ENCODE data around the gene NAA25.
"Not testable (repeated sequence)": the region's sequence is repeated elsewhere in the genome, so short reads cannot be mapped to it uniquely, and the experiment has no call there.

Gene NAA25

GRCh38 chr12:112049351-112049750, 59.2 kb downstream of the NAA25 start:
- DNase-seq = no peak

DNA sequence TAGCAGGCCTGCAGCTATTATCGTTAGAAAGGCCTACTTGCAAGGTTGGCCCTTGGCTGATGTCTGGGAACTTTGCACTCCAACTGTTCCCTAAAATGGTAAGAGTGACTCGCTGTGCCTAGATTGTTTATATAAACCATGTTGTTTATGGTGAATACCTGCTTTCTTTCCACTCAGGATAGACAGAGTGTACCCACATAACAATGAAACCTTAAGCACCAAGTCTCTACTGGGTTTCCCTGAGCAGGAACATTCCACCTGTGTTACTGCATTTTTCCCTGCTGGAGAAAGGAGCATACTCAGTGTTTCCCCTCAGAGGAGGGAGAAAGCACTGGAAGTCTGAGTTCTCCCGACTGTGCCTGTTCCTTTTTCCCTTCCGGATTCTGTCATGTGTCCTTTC, 62.6 kb downstream of the NAA25 start:
- no peak for DNase-seq

GRCh38 chr12:112036614-112037013, 72.0 kb downstream of the NAA25 start:
- not testable (repeated sequence) for DNase-seq

DNA sequence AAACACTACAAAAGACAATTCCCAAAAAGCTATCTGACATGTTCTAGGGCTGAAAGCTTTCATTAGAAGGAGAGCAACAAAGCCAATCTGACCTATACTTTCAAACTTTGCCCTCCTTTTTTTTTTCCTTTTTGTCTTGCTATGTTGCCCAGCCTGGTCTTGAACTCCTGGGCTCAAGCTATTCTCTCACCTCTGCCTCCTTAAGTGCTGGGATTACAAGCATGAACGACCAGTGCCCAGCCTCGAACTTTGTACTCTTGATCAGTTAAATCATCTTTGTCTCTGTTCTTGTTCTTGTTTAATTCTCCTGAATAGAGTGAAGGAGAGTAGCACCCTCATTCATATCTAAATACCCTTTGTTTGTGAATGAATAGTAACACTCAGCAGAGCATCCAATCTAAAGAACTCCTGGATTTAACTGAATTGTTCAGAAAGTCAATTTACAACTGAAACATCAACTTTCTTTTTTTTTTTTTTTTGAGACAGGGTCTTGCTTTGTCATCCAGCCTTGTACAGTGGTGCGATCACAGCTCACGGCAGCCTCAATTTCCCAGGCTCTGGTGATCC, 73.3 kb downstream of the NAA25 start:
- DNase-seq = no peak

DNA sequence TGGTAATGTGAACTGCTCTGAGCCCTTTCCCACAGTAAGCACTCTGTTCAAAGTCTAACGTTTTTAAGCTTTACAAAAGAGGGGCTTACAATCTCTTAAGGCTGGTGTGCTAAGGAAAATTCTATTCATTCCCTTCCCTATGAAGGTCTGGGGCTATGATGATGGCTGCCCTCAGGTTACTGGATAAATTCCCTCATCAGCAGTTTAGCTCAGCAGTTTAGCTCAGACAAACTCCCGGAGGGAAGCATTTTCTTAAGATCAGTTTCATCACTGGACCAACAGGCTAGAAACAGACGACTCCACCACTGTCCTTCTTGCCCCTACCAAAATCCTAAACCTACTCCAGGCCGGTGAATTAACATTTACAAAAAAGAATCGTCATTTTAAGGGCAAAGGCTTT, 76.3 kb downstream of the NAA25 start:
- DNase-seq = no peak

- no peak for DNase-seq
These were observed 77.1 kb downstream of the NAA25 start for GRCh38 chr12:112031472-112031871.

GRCh38 chr12:112029301-112029700, 79.3 kb downstream of the NAA25 start:
- no peak for DNase-seq

DNA sequence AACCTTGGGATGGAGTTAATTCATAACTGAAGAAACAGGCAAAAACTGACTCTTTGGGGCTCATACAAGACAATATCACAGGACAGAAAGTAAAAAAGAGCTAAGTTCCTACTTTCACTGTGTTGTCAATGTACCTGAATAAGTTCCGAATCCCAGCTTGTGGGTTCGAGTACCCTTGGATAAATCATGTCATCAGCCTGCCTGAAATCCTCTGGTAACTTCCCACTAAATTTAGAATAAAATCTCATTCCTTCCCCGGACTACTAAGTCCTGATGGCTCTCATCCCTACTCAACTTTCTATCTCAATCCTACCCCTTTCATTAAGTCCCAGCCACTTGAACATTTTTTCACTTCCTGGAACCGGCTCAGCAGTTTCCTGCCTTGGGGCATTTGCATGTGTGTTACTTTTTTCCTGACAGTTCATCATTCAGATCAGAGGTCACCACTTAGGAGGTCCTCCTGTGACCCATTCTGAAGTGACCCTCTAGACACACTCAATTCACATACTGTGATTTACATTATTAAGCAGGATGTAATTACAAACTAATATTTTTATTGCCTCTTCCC, 82.7 kb downstream of the NAA25 start:
- peak; percentile 7 for DNase-seq

DNA sequence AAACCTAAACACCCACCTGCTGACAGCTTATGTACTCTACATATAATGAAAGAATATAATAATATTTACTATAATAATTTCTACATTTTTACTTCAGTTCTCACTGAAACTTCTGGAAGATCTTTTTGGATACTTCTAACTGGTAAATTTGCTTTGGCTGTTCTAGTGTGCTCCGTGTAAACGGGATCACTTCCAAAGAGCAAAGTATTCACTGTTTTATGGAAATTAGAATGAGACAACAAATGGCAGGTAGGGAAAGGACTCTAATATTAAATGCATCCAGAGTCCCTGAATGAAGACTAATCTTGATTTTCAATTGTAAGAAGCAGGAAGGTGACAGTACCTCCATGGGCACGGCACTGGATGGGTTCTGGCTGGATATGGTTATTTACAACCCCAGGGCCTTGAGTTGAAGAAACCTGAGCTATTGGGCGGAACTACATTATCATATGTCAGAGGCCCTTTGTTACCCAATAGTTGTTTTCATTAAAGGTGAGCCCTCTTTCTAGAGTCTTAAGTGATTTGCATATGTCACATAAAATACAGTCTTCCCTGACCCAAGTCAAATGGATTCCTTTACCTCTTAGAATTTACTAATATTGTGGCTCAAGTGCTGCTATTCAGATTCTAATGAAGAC, 84.7 kb downstream of the NAA25 start:
- no peak for DNase-seq

GRCh38 chr12:112022241-112023016, 86.2 kb downstream of the NAA25 start:
- no peak for DNase-seq

DNA sequence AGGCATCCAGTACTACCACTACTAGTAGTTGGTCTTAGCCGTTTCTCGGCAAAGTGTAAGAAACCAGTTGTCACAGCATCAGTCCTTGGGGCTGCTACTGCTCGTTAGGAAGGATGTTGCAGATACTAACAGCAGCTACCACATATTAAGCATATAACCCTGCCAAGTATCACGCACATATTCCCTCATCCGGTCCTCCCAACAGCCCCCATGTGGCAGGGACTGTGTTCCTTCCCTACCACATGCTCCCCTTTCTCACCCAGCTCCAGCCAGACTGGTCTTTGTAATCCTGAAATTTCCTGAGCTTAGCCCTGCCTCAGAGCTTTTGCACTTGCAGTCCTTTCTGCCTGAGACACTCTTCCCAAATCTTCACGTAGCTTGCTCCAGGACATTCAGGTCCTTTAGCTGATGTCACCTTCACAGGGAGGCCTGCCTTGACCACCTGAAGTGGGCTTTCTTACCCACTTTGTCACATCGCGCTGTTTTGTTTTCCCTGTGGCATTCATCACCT, 87.6 kb downstream of the NAA25 start:
- DNase-seq = no peak

DNA sequence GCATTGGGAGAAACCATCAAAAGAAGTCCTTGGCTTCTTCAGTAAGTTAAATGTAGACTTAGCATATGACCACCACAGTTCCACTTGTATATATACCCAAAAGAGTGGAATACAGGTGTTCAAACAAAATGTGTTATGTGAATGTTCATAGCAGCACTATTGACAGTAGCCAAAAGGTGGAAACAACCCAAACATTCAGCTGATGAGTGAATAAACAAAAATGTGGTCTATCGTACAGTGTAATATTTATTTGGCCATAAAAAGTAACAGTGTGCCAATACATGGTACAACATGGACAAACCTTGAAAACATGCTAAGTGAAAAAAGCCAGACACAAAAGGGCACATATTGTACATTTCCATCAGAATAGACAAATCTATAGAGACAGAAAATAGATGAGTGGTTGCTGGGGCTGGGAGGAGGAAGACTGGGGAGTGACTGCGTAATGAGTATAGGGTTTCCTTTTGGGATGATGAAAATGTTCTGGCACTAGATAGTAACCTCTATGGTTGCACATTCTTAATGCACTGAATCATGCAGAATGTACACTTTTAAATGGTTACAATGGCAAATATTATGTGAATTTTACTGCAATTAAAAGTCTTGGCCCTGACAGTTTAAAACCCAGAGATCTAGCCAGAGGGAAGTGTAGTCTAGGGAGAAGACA, 89.9 kb downstream of the NAA25 start:
- no peak for DNase-seq

GRCh38 chr12:112017041-112017440, 91.5 kb downstream of the NAA25 start:
- DNase-seq = no peak

- no peak for DNase-seq
These were observed 92.6 kb downstream of the NAA25 start for GRCh38 chr12:112015938-112016337.

GRCh38 chr12:112013601-112014402, 94.8 kb downstream of the NAA25 start:
- peak; percentile 80 for DNase-seq

DNA sequence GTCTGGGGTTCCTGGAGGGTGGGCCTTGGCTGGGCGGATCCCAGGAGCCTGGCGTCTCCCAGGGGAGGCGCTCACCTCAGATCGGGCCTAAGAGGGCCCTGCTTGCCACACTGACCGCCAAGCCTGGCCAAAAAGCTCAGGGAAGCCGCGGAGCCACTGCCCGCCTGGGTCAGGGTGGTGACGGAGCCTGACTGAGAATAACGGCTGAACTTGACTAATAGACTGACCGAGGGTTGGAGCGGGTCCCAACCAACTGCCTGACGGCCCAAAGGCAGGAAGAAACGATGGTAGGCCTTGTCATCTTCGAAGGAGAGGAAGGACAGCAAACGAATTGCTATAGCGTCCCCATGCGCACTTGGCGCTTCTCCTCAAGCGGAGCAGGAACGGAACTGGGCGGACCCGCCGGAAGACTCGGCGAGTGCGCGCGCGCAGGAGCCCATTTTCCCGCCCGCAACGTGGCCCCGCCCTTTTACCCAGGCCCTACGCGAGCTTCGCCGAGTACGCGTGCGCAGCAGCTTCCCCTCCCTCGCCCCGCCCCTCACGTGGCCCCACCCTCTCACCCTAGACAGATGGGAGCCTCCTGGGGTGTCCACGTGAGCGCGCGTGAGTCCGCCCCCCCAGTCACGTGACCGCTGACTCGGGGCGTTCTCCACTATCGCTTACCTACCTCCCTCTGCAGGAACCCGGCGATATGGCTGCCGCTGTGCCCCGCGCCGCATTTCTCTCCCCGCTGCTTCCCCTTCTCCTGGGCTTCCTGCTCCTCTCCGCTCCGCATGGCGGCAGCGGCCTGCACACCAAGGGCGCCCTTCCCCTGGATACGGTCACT, 95.6 kb downstream of the NAA25 start, which contains the start of the genes ERP29 and TMEM116:
ERP29 (plus strand) TSS at position 652 of the 826 bp plus-strand sequence; CDS start at position 692, 40 bp downstream.
TMEM116 (minus strand) TSS at position 391 of the 826 bp plus-strand sequence. CDS start 7,895 bp downstream, outside the sequence.
- DNase-seq = peak; percentile 100

- DNase-seq = no peak
These were observed 96.9 kb downstream of the NAA25 start for GRCh38 chr12:112011685-112012084.

GRCh38 chr12:112010415-112011344, 97.9 kb downstream of the NAA25 start:
- no peak for DNase-seq

DNA sequence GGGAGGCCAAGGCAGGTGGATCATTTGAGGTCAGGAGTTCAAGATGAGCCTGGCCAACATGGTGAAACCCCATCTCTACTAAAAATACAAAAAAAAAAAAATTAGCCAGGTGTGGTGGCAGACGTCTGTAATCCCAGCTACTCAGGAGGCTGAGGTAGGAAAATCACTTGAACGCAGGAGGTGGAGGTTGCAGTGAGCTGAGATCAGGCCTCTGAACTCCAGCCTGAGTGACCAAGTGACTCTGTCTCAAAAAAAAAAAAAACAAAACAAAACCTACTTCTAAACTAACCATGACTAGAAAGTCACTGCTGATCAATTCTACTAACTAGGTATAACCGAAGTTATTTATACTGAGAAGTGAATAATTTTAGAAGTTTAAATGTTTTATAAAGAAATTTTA, 99.0 kb downstream of the NAA25 start:
- DNase-seq = not testable (repeated sequence)

DNA sequence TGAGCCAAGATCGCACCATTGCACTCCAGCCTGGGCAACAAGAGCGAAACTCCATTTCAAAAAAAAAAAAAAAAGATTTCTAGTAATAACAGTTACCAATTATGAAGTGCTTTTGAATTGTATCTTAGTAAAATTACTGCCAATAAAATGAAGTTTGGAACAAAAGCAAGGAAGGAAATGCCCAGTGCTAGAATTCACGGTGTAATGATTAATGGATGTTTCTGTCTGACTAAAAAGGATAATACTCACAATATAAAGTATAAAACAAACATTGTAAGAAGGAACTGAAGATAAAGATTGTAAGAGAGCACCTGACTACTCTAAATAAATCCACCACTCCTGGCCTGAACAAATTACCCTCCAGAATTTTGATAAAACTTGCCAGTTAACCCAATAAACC, 99.7 kb downstream of the NAA25 start:
- no peak for DNase-seq

Measured in CD4-positive, alpha-beta T cell treated with Interleukin-6 for 4 hours (primary cell).